Measurements from ENCODE around the gene OR7C2. TPM values are rescaled to one million over a fixed set of nuclear protein-coding genes. Genes with fewer than 3 reads are reported as not detected.
"Not testable (repeated sequence)": the region's sequence is repeated elsewhere in the genome, so short reads cannot be mapped to it uniquely, and the experiment has no call there.

The OR7C2 gene
- total RNA-seq, 6 experiments from 2014 or later = not detected

DNA sequence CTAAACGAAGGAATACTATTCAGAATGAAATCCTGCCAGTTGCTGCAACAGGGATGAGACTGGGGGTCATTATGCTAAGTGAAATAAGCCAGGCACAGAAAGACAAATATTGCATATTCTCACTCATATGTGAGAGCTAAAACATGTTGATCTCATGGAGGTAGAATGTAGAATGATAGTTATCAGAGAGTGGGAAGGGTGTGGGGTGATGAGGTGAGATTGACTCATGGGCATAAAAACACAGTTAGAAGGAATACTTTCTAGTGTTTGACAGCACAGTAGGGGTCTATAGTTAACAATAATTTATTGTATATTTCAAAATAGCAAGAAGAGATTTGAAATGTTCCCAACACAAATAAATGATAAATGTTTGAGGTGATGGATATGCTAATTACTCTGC lies 7.8 kb upstream of the OR7C2 start:
- no peak overlapping the region for H3K27ac Mint-ChIP-seq
- H3K27me3 Mint-ChIP-seq (ENCODE audit: insufficient read depth) = peaks cover 1% of the 10 kb centered on the region; the same call in 1 of the 2 replicates
- peaks cover 10% of the 10 kb centered on the region; the same call in 1 of the 2 replicates for H3K9me3 Mint-ChIP-seq
- DNase-seq = no peak
- no peak overlapping the region for H3K4me3 Mint-ChIP-seq
- TF ChIP-seq CTCF (IDR thresholded peaks at IDR 0.05) = no peak
- H3K4me1 Mint-ChIP-seq (ENCODE audit: low read depth) = no peaks in the 10 kb centered on the region
- H3K36me3 Mint-ChIP-seq (ENCODE audit: low read depth) = no peaks in the 10 kb centered on the region

GRCh38 chr19:14940266-14940665 lies 1.0 kb upstream of the OR7C2 start:
- H3K4me1 Mint-ChIP-seq (ENCODE audit: low read depth) = no peaks in the 10 kb centered on the region
- no peak overlapping the region for H3K4me3 Mint-ChIP-seq
- no peaks in the 10 kb centered on the region for H3K36me3 Mint-ChIP-seq (ENCODE audit: low read depth)
- no peak for TF ChIP-seq CTCF (IDR thresholded peaks at IDR 0.05)
- no peak for DNase-seq
- peaks cover 7% of the 10 kb centered on the region for H3K27me3 Mint-ChIP-seq (ENCODE audit: insufficient read depth)
- peaks cover 11% of the 10 kb centered on the region; the same call in 1 of the 2 replicates for H3K9me3 Mint-ChIP-seq
- no peak overlapping the region for H3K27ac Mint-ChIP-seq

GRCh38 chr19:14943601-14944000 lies 2.3 kb downstream of the OR7C2 start:
- H3K27ac Mint-ChIP-seq = no peak overlapping the region; the same call in 1 of the 2 replicates
- no peak overlapping the region for H3K4me3 Mint-ChIP-seq
- no peaks in the 10 kb centered on the region for H3K36me3 Mint-ChIP-seq (ENCODE audit: low read depth)
- peaks cover 20% of the 10 kb centered on the region; the same call in 1 of the 2 replicates for H3K9me3 Mint-ChIP-seq
- no peak for TF ChIP-seq CTCF (IDR thresholded peaks at IDR 0.05)
- no peak for DNase-seq
- no peaks in the 10 kb centered on the region for H3K4me1 Mint-ChIP-seq (ENCODE audit: low read depth)
- peaks cover 7% of the 10 kb centered on the region for H3K27me3 Mint-ChIP-seq (ENCODE audit: insufficient read depth)

GRCh38 chr19:14944456-14944855 lies 3.2 kb downstream of the OR7C2 start:
- Mint-ChIP-seq H3K4me1 (ENCODE audit: low read depth) (no peaks in the 10 kb centered on the region), H3K27ac (no peak overlapping the region), H3K27me3 (ENCODE audit: insufficient read depth) (peaks cover 7% of the 10 kb centered on the region), H3K4me3 (no peak overlapping the region), H3K36me3 (ENCODE audit: low read depth) (no peaks in the 10 kb centered on the region), H3K9me3 (peaks cover 20% of the 10 kb centered on the region; the same call in 1 of the 2 replicates)
- TF ChIP-seq CTCF (IDR thresholded peaks at IDR 0.05) = no peak
- no peak for DNase-seq

- H3K4me1 Mint-ChIP-seq (ENCODE audit: low read depth); H3K36me3 Mint-ChIP-seq (ENCODE audit: low read depth); H3K27ac Mint-ChIP-seq; H3K4me3 Mint-ChIP-seq; DNase-seq; H3K27me3 Mint-ChIP-seq (ENCODE audit: insufficient read depth): not testable (repeated sequence)
- peaks cover 23% of the 10 kb centered on the region; the same call in 1 of the 2 replicates for H3K9me3 Mint-ChIP-seq
Measured at GRCh38 chr19:14949413-14949812, 8.1 kb downstream of the OR7C2 start.

GRCh38 chr19:14949876-14950275 lies 8.6 kb downstream of the OR7C2 start:
- Mint-ChIP-seq H3K4me3 (no peak overlapping the region), H3K27ac (no peak overlapping the region), H3K36me3 (ENCODE audit: low read depth) (no peaks in the 10 kb centered on the region), H3K4me1 (ENCODE audit: low read depth) (no peaks in the 10 kb centered on the region), H3K9me3 (peaks cover 27% of the 10 kb centered on the region; the same call in 1 of the 2 replicates), H3K27me3 (ENCODE audit: insufficient read depth) (no peaks in the 10 kb centered on the region)
- no peak for TF ChIP-seq CTCF (IDR thresholded peaks at IDR 0.05)
- no peak for DNase-seq

All from HFFc6 (cell line).